Adrenal gland (tissue), 12 donors: Measurements from ENCODE around the gene QKI. TPM values are rescaled to one million over a fixed set of nuclear protein-coding genes. Genes with fewer than 3 reads are reported as not detected.

Source experiments
- DNase-seq, 7 donors: peaks; one replicate each; pipeline ENCODE4 v3.0.0-alpha.2; 2019 to 2020
- H3K27ac ChIP-seq, 5 donors: fragments of 200-600 bp; sonication (generic) in 4 of 5; 1 replicate in 3 of 5; 2 replicates in 2 of 5; pipeline versions ENCODE4 v1.5.1 to v1.8.0; 2016 to 2020; ENCODE audit warnings: mild to moderate bottlenecking in 1 of 5
- H3K27me3 ChIP-seq: fragments of 200-600 bp; 2 replicates; pipeline ENCODE4 v1.8.0; 2021
- H3K36me3 ChIP-seq, 2 donors: fragments of 200-600 bp; replicated peaks in 1 of 2; 1 replicate in 1 of 2; 2 replicates in 1 of 2; pipeline versions ENCODE4 v1.5.1 to v1.8.0; 2018 to 2022
- H3K4me1 ChIP-seq, 2 donors: fragments of 200-600 bp; replicated peaks in 1 of 2; 1 replicate in 1 of 2; 2 replicates in 1 of 2; pipeline versions ENCODE4 v1.5.1 to v1.8.0; 2018 to 2021
- H3K4me3 ChIP-seq, 4 donors: fragments of 200-600 bp; sonication (generic) in 3 of 4; one replicate each; pipeline ENCODE4 v1.5.1; 2016 to 2018
- H3K9me3 ChIP-seq, 3 donors: fragments of 200-600 bp; sonication (generic) in 1 of 3; replicated peaks in 1 of 3; 1 replicate in 2 of 3; 2 replicates in 1 of 3; pipeline versions ENCODE4 v1.5.1 to v1.8.0; 2016 to 2021
- POLR2A ChIP-seq, 2 donors: fragments of 450-650 bp; IDR thresholded peaks; one replicate each; pipeline ENCODE4 v1.6.1; 2017; ENCODE audit warnings: antibody characterized with exemption in 2 of 2, mild to moderate bottlenecking in 2 of 2, moderate library complexity in 1 of 2
- WGBS, 4 donors: extraction: QIAGEN DNeasy Blood & Tissue Kit in 2 of 4; methylation state at CpG; one replicate each; pipeline versions ENCODE4 v1.1.5 to v1.1.7; 2013 to 2017; 5-methylcytosine and 5-hydroxymethylcytosine counted together
- intact Hi-C, 2 donors: fragments of 100-400 bp; cut with DNase I; formaldehyde crosslinking; loops; one replicate each; pipeline versions ENCODE4 v1.14.1 to v1.15.0; 2022 to 2023
- polyA plus RNA-seq, 3 donors: library from polyadenylated mRNA; stranded (reverse); fragments of 200-250 nt in 2 of 3; fragments of 350-450 nt in 1 of 3; fragmentation: Illumina TruSeq in 1 of 3; extraction: RNeasy Lipid Tissue Mini Kit (QIAGEN cat#74804) in 1 of 3; gene quantifications; one replicate each; pipeline ENCODE4 v1.2.3, GENCODE V29; 2013 to 2014
- total RNA-seq, 9 donors: library from RNA; depleted of rRNA in 4 of 9; stranded (reverse); fragments of >200 nt in 4 of 9; fragments of 120-200 nt in 1 of 9; fragmentation: NEBNext Ultra II Directional in 1 of 9; extraction: Animal tissue kit (Norgen Biotek cat#: 25700) in 1 of 9; gene quantifications; one replicate each; pipeline versions ENCODE4 v1.1.0 to v1.2.4, GENCODE V29; 2013 to 2023
- TF ChIP-seq, protein P1 (sequence below), 6 experiments: fragments of 450-650 bp in 4 of 6; fragments of 200-600 bp in 2 of 6; sonication (generic) in 1 of 6; IDR thresholded peaks; 1 replicate in 5 of 6; 2 replicates in 1 of 6; pipeline versions ENCODE4 v1.5.1 to v1.8.0; 2016 to 2021; ENCODE audit warnings: antibody characterized with exemption in 6 of 6, mild to moderate bottlenecking in 2 of 6, moderate library complexity in 1 of 6
- donor health status: healthy with polysubstance abuse.
- donor health status: Bipolar disorder and iron deficiency.
- donor health status: DM: yes; HTN: yes; CAD: no.
- donor health status: DM: no; HTN: no; CAD: no.
- donor health status: DM: no; HTN: no; CAD: no.
- donor health status: DM: yes; HTN: yes; CAD: no.

Gene QKI
- total and polyA plus RNA-seq, 12 donors, result 10.3 to 207 (median 130) TPM

DNA sequence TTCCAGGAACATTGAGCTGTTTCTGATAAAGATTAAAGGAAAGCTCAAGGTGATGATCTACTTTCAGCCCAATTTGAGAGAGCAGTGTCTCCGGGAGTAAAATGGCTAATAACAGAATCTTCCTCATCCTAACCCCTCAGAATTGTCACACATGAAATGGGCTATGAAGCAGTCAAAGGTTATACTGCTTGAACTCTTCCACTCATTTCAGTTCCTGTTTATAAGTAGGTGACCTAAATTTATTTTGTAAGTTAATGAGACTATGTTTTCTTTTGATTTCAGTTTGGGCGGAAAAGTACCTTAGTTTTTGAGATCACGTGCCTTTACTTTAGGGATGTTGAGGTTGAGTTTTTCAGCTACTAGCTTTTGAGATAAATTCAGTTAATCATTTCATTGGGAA is 47.2 kb downstream of the QKI start:
- H3K36me3 ChIP-seq, result no peaks in the 10 kb centered on the region
- no peak for TF ChIP-seq POLR2A (IDR thresholded peaks at IDR 0.05)
- TF ChIP-seq, protein P1, sequence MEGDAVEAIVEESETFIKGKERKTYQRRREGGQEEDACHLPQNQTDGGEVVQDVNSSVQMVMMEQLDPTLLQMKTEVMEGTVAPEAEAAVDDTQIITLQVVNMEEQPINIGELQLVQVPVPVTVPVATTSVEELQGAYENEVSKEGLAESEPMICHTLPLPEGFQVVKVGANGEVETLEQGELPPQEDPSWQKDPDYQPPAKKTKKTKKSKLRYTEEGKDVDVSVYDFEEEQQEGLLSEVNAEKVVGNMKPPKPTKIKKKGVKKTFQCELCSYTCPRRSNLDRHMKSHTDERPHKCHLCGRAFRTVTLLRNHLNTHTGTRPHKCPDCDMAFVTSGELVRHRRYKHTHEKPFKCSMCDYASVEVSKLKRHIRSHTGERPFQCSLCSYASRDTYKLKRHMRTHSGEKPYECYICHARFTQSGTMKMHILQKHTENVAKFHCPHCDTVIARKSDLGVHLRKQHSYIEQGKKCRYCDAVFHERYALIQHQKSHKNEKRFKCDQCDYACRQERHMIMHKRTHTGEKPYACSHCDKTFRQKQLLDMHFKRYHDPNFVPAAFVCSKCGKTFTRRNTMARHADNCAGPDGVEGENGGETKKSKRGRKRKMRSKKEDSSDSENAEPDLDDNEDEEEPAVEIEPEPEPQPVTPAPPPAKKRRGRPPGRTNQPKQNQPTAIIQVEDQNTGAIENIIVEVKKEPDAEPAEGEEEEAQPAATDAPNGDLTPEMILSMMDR (IDR thresholded peaks at IDR 0.05), result no peak
- H3K4me1 ChIP-seq, result peaks cover 30 to 63% of the 10 kb centered on the region in 2 donors
- H3K9me3 ChIP-seq, result no peaks in the 10 kb centered on the region
- H3K4me3 ChIP-seq, result peak overlapping the region in 1 of 4 donors; percentile 39
- no peaks in the 10 kb centered on the region for H3K27me3 ChIP-seq
- H3K27ac ChIP-seq, result peak overlapping the region in 3 of 5 donors; percentile 10 to 62 (median 40)
- intact Hi-C loops, result no loop called here
- no peak for DNase-seq
- WGBS, 4 donors, result 51 to 60% (median 54%) methylated on average over 3 of the region's 3 CpGs

DNA sequence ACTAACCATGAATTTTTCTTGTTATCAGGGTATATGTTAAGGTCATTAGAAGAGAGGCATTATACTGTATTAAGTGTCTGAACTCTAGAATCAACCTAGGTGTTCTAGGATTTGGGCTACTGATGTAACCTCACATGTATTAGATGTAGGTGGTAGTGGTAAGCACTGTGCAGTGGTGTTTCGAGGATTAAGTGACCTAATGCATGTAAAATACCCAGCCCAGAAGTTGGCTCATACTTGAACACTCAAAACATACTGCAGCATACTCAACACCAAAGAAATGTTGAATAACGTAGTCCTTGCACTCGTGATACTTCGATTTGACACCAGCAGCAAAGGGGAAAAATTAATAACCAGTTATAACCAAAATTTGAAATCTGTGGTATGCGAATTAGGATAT is 48.7 kb downstream of the QKI start:
- intact Hi-C loops, result no loop called here
- no peak for TF ChIP-seq POLR2A (IDR thresholded peaks at IDR 0.05)
- TF ChIP-seq, protein P1 (IDR thresholded peaks at IDR 0.05), result no peak
- Histone ChIP-seq H3K4me1 (peaks cover 23 to 63% of the 10 kb centered on the region in 2 donors), H3K27me3 (no peaks in the 10 kb centered on the region), H3K27ac (no peak overlapping the region), H3K4me3 (no peak overlapping the region), H3K36me3 (no peaks in the 10 kb centered on the region), H3K9me3 (no peaks in the 10 kb centered on the region)
- no peak for DNase-seq
- 90 to 96% (median 95%) methylated on average over 5 of the region's 5 CpGs for WGBS, 4 donors

DNA sequence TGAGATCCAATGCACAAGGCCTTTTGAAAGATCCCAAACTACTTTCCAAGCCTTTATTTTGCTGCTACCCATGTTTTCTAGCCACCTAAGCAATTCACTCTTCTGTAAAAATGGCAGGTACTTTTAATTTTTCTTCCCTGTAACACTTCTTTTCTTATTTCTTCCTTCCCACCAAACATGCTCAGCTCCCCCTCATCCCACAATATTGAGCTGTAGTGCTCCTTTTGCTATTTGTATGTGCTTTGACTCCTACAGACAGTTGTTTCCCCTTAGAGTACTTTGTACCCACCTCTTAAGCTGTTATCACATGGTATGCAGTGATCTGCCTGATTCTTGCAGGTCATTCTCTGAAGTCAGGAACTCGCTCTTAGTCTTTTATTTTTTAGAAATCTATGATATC is 49.3 kb downstream of the QKI start:
- Histone ChIP-seq H3K4me3 (no peak overlapping the region), H3K9me3 (no peaks in the 10 kb centered on the region), H3K27me3 (no peaks in the 10 kb centered on the region), H3K4me1 (peaks cover 19 to 63% of the 10 kb centered on the region in 2 donors), H3K36me3 (no peaks in the 10 kb centered on the region), H3K27ac (no peak overlapping the region)
- intact Hi-C loops, result no loop called here
- TF ChIP-seq, protein P1 (IDR thresholded peaks at IDR 0.05), result no peak
- no peak for TF ChIP-seq POLR2A (IDR thresholded peaks at IDR 0.05)
- 97 to 100% (median 100%) methylated on average over 1 of the region's 1 CpG for WGBS, 4 donors
- no peak for DNase-seq

DNA sequence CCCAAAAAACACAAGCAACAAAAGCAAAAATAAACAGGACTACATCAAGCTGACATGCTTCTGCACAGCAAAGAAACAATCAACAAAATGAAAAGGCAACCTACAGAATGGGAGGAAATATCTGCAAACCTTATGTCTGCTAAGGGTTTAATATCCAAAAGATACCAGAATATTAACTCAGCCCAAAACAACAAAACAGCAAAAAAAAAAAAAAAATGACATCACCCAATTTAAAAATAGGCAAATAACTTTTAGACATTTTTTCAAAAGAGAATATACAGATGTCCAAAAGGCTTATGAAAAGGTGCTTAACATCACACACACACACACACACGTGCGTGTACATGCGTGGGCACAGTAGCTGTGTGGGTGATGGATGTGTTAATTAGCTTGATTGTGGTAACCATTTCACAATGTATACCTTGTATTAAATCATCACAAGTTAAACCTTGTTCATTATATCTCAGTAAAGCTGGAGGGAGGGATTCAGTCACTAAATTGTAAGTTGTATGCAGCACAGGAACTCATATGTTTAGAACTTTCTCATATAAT is 52.4 kb downstream of the QKI start:
- DNase-seq, result no peak
- WGBS, 4 donors, result 87 to 95% (median 92%) methylated on average over 3 of the region's 3 CpGs
- peaks cover 0 to 45% of the 10 kb centered on the region in 2 donors for H3K4me1 ChIP-seq
- H3K36me3 ChIP-seq, result no peaks in the 10 kb centered on the region
- H3K27me3 ChIP-seq, result no peaks in the 10 kb centered on the region
- H3K4me3 ChIP-seq, result no peak overlapping the region
- H3K9me3 ChIP-seq, result no peaks in the 10 kb centered on the region
- TF ChIP-seq, protein P1 (IDR thresholded peaks at IDR 0.05), result no peak
- TF ChIP-seq POLR2A (IDR thresholded peaks at IDR 0.05), result no peak
- no peak overlapping the region for H3K27ac ChIP-seq
- intact Hi-C loops, result no loop called here
